GM12878 (cell line): ENCODE results near the gene HSPA1A. TPM values are rescaled to one million over a fixed set of nuclear protein-coding genes. Genes with fewer than 3 reads are reported as not detected.

ENCODE experiments used
- HCFC1 ChIP-seq: fragments of 150-350 bp; IDR thresholded peaks from 2 replicates; pipeline ENCODE4 v1.6.1; 2014; ENCODE audit warnings: low read length
- MTA3 ChIP-seq: IDR thresholded peaks from 2 replicates; pipeline ENCODE4 v1.6.1; 2012; ENCODE audit warnings: low read length, inconsistent platforms, borderline replicate concordance
- PML ChIP-seq: IDR thresholded peaks from 2 replicates; pipeline ENCODE4 v1.6.1; 2012; ENCODE audit warnings: low read length, inconsistent platforms
- RBBP5 ChIP-seq: fragments of 200-600 bp; sonication (generic); conservative IDR thresholded peaks from 2 replicates; pipeline ENCODE4 v1.6.1; 2016
- STAT1 ChIP-seq: fragments of 450-650 bp; conservative IDR thresholded peaks from 2 replicates; pipeline ENCODE4 v1.6.1; 2014; ENCODE audit warnings: antibody characterized with exemption, mild to moderate bottlenecking
- ZNF274 ChIP-seq: IDR thresholded peaks from one replicate; pipeline ENCODE4 v1.8.0; 2011; ENCODE audit not compliant: insufficient read length, insufficient read depth
- ZNF592 ChIP-seq: fragments of 450-650 bp; IDR thresholded peaks from 2 replicates; pipeline ENCODE4 v1.6.1; 2017; ENCODE audit warnings: mild to moderate bottlenecking, moderate library complexity
- polyA plus RNA-seq, 11 experiments: library from polyadenylated mRNA; depleted of rRNA in 4 of 11; unstranded in 6 of 11; stranded (reverse) in 5 of 11; fragments of >200 nt; fragmentation: Nextera tagmentation in 4 of 11; fragmentation: Illumina TruSeq in 1 of 11; extraction: Ambion mirVana in 4 of 11; extraction: Trizol in 1 of 11; gene quantifications; 1 replicate in 1 of 11; 2 replicates in 10 of 11; pipeline versions ENCODE4 v1.2.1 to v1.2.3, GENCODE V29; 2011 to 2016; ENCODE audit warnings: inconsistent platforms in 2 of 11, missing spikeins in 2 of 11, low read depth in 1 of 11
- total RNA-seq, 4 experiments: library from RNA; depleted of rRNA in 3 of 4; stranded (reverse); fragments of >200 nt in 3 of 4; fragmentation: Illumina TruSeq in 1 of 4; extraction: Trizol in 1 of 4; gene quantifications; 2 replicates each; pipeline versions ENCODE4 v1.2.1 to v1.2.3, GENCODE V29; 2013 to 2021
- TF ChIP-seq, protein P1 (sequence below): fragments of 450-650 bp; IDR thresholded peaks from 2 replicates; pipeline ENCODE4 v1.6.1; 2016; ENCODE audit warnings: mild to moderate bottlenecking, moderate library complexity, borderline replicate concordance
- TF ChIP-seq, protein P2 (sequence below): fragments of 450-650 bp; formaldehyde crosslinking; IDR thresholded peaks from 2 replicates; pipeline ENCODE4 v1.4.0; 2020; ENCODE audit warnings: mild to moderate bottlenecking, moderate library complexity
- TF ChIP-seq, protein P3 (sequence below): IDR thresholded peaks from 2 replicates; pipeline ENCODE4 v1.6.1; 2012; ENCODE audit warnings: low read length, inconsistent platforms

The HSPA1A gene
- total and polyA plus RNA-seq, 10 of the 15 experiments (the other 5 are each of a cell fraction or from before 2014, with no cell fraction given) = 0.29 to 51.8 (median 17.5) TPM

DNA sequence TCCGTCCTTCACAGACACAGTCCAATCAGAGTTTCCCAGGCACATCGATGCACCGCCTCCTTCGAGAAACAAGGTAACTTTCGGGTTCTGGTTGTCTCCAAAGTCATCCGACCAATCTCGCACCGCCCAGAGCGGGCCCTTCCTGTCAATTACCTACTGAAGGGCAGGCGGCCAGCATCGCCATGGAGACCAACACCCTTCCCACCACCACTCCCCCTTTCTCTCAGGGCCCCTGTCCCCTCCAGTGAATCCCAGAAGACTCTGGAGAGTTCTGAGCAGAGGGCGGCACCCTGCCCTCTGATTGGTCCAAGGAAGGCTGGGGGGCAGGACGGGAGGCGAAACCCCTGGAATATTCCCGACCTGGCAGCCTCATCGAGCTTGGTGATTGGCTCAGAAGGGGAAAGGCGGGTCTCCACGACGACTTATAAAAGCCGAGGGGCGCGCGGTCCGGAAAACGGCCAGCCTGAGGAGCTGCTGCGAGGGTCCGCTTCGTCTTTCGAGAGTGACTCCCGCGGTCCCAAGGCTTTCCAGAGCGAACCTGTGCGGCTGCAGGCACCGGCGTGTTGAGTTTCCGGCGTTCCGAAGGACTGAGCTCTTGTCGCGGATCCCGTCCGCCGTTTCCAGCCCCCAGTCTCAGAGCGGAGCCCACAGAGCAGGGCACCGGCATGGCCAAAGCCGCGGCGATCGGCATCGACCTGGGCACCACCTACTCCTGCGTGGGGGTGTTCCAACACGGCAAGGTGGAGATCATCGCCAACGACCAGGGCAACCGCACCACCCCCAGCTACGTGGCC lies 12.1 kb downstream of the HSPA1A start, which contains the start of gene HSPA1B (continued):
- TF ChIP-seq, protein P1, sequence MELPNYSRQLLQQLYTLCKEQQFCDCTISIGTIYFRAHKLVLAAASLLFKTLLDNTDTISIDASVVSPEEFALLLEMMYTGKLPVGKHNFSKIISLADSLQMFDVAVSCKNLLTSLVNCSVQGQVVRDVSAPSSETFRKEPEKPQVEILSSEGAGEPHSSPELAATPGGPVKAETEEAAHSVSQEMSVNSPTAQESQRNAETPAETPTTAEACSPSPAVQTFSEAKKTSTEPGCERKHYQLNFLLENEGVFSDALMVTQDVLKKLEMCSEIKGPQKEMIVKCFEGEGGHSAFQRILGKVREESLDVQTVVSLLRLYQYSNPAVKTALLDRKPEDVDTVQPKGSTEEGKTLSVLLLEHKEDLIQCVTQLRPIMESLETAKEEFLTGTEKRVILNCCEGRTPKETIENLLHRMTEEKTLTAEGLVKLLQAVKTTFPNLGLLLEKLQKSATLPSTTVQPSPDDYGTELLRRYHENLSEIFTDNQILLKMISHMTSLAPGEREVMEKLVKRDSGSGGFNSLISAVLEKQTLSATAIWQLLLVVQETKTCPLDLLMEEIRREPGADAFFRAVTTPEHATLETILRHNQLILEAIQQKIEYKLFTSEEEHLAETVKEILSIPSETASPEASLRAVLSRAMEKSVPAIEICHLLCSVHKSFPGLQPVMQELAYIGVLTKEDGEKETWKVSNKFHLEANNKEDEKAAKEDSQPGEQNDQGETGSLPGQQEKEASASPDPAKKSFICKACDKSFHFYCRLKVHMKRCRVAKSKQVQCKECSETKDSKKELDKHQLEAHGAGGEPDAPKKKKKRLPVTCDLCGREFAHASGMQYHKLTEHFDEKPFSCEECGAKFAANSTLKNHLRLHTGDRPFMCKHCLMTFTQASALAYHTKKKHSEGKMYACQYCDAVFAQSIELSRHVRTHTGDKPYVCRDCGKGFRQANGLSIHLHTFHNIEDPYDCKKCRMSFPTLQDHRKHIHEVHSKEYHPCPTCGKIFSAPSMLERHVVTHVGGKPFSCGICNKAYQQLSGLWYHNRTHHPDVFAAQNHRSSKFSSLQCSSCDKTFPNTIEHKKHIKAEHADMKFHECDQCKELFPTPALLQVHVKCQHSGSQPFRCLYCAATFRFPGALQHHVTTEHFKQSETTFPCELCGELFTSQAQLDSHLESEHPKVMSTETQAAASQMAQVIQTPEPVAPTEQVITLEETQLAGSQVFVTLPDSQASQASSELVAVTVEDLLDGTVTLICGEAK = no peak
- TF ChIP-seq, protein P2, sequence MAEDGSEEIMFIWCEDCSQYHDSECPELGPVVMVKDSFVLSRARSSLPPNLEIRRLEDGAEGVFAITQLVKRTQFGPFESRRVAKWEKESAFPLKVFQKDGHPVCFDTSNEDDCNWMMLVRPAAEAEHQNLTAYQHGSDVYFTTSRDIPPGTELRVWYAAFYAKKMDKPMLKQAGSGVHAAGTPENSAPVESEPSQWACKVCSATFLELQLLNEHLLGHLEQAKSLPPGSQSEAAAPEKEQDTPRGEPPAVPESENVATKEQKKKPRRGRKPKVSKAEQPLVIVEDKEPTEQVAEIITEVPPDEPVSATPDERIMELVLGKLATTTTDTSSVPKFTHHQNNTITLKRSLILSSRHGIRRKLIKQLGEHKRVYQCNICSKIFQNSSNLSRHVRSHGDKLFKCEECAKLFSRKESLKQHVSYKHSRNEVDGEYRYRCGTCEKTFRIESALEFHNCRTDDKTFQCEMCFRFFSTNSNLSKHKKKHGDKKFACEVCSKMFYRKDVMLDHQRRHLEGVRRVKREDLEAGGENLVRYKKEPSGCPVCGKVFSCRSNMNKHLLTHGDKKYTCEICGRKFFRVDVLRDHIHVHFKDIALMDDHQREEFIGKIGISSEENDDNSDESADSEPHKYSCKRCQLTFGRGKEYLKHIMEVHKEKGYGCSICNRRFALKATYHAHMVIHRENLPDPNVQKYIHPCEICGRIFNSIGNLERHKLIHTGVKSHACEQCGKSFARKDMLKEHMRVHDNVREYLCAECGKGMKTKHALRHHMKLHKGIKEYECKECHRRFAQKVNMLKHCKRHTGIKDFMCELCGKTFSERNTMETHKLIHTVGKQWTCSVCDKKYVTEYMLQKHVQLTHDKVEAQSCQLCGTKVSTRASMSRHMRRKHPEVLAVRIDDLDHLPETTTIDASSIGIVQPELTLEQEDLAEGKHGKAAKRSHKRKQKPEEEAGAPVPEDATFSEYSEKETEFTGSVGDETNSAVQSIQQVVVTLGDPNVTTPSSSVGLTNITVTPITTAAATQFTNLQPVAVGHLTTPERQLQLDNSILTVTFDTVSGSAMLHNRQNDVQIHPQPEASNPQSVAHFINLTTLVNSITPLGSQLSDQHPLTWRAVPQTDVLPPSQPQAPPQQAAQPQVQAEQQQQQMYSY = no peak
- TF ChIP-seq RBBP5 = no peak
- peak; percentile 93 for TF ChIP-seq PML
- TF ChIP-seq, protein P3, sequence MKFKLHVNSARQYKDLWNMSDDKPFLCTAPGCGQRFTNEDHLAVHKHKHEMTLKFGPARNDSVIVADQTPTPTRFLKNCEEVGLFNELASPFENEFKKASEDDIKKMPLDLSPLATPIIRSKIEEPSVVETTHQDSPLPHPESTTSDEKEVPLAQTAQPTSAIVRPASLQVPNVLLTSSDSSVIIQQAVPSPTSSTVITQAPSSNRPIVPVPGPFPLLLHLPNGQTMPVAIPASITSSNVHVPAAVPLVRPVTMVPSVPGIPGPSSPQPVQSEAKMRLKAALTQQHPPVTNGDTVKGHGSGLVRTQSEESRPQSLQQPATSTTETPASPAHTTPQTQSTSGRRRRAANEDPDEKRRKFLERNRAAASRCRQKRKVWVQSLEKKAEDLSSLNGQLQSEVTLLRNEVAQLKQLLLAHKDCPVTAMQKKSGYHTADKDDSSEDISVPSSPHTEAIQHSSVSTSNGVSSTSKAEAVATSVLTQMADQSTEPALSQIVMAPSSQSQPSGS = no peak
- no peak for TF ChIP-seq STAT1
- TF ChIP-seq ZNF274 = no peak
- no peak for TF ChIP-seq ZNF592
- TF ChIP-seq HCFC1 = no peak
- no peak for TF ChIP-seq MTA3
